Measurements from ENCODE around the gene SERPINA12. TPM values are rescaled to one million over a fixed set of nuclear protein-coding genes. Genes with fewer than 3 reads are reported as not detected.

The SERPINA12 gene
- total and polyA plus RNA-seq, 2 of the 13 experiments (the other 11 are each of a cell fraction or from before 2014, with no cell fraction given), result 0.08 TPM; not detected in 1

- TF ChIP-seq ZBTB43 (CRISPR knock-in tag; conservative IDR thresholded peaks at IDR 0.05) (0 out of 2 replicates have a peak, but pooled peaks have one; percentile 26), ARID5B (CRISPR knock-in tag; IDR thresholded peaks at IDR 0.05) (peak; percentile 95), ZMYM2 (CRISPR knock-in tag; IDR thresholded peaks at IDR 0.05) (peak; percentile 72; the same call in 1 of the 2 replicates), YEATS2 (CRISPR knock-in tag; IDR thresholded peaks at IDR 0.05; ENCODE audit: borderline replicate concordance) (no peak), ZNF609 (CRISPR knock-in tag; IDR thresholded peaks at IDR 0.05; ENCODE audit: borderline replicate concordance) (peak; percentile 69; the same call in 1 of the 2 replicates), CREB1 (IDR thresholded peaks at IDR 0.05) (no peak), CREB1 (CRISPR knock-in tag; IDR thresholded peaks at IDR 0.05) (0 out of 2 replicates have a peak, but pooled peaks have one; percentile 41), ETV5 (CRISPR knock-in tag; IDR thresholded peaks at IDR 0.05; ENCODE audit: borderline replicate concordance) (peak; percentile 40; the same call in 1 of the 2 replicates), ZBTB8A (CRISPR knock-in tag; IDR thresholded peaks at IDR 0.05; ENCODE audit: borderline replicate concordance, low read depth) (0 out of 2 replicates have a peak, but pooled peaks have one; percentile 28), ATF3 (CRISPR knock-in tag; IDR thresholded peaks at IDR 0.05) (no peak), AHR (CRISPR knock-in tag; IDR thresholded peaks at IDR 0.05) (no peak), CEBPG (CRISPR knock-in tag; IDR thresholded peaks at IDR 0.05) (peak; percentile 80), TEAD3 (CRISPR knock-in tag; optimal IDR thresholded peaks at IDR 0.05; ENCODE audit: borderline replicate concordance) (peak; percentile 86), SIX4 (CRISPR knock-in tag; IDR thresholded peaks at IDR 0.05) (peak; percentile 31; the same call in 1 of the 2 replicates), NRL (CRISPR knock-in tag; IDR thresholded peaks at IDR 0.05; ENCODE audit: borderline replicate concordance) (no peak), ZNF224 (CRISPR knock-in tag; IDR thresholded peaks at IDR 0.05) (no peak)
Observed at GRCh38 chr14:94462763-94463572, 46.3 kb downstream of the SERPINA12 start (continued).

All from HepG2 (cell line).